Neural cell (in vitro differentiated cells): Measurements from ENCODE around the gene KIF1B. TPM values are rescaled to one million over a fixed set of nuclear protein-coding genes. Genes with fewer than 3 reads are reported as not detected.

Experiments used
- H2AFZ ChIP-seq: fragments of 200-600, 300-800 bp; sonication (generic), shearing (Covaris generic); 2 replicates; pipeline ENCODE4 v1.6.0; 2014; ENCODE audit warnings: low read depth, mild to moderate bottlenecking, antibody characterized with exemption, low read length, moderate library complexity
- H3F3A ChIP-seq: fragments of 200-600 bp; shearing (Covaris generic); 2 replicates; pipeline ENCODE4 v1.6.1; 2016; ENCODE audit warnings: mild to moderate bottlenecking, moderate library complexity, mixed read lengths, antibody characterized with exemption, low read length; ENCODE audit not compliant: insufficient read depth, poor library complexity, severe bottlenecking
- H3K27ac ChIP-seq: fragments of 200-600, 300-800 bp; sonication (generic), shearing (Covaris generic); 2 replicates; pipeline ENCODE4 v1.5.1; 2014; ENCODE audit warnings: mild to moderate bottlenecking, low read length, moderate library complexity
- H3K27me3 ChIP-seq: fragments of 300-800, 200-600 bp; sonication (generic), shearing (Covaris generic); 2 replicates; pipeline ENCODE4 v1.6.0; 2014; ENCODE audit warnings: mild to moderate bottlenecking, low read depth, low read length, moderate library complexity; ENCODE audit not compliant: insufficient read depth
- H3K36me3 ChIP-seq: fragments of 300-800, 200-600 bp; sonication (generic), shearing (Covaris generic); 2 replicates; pipeline ENCODE4 v1.5.1; 2014; ENCODE audit warnings: mild to moderate bottlenecking, antibody characterized with exemption, low read length, moderate library complexity; ENCODE audit not compliant: insufficient read depth
- H3K4me2 ChIP-seq: fragments of 300-800, 200-600 bp; sonication (generic), shearing (Covaris generic); 2 replicates; pipeline ENCODE4 v1.6.0; 2014; ENCODE audit warnings: mild to moderate bottlenecking, low read length
- H3K4me3 ChIP-seq: fragments of 300-800, 200-600 bp; sonication (generic), shearing (Covaris generic); 2 replicates; pipeline ENCODE4 v1.5.1; 2014; ENCODE audit warnings: mild to moderate bottlenecking, low read length, moderate library complexity
- H3K79me2 ChIP-seq: fragments of 200-600 bp; shearing (Covaris generic); replicated peaks from 2 replicates; pipeline ENCODE4 v1.6.0; 2014; ENCODE audit warnings: mild to moderate bottlenecking, low read length, moderate library complexity; ENCODE audit not compliant: insufficient read depth
- H3K9ac ChIP-seq: fragments of 300-800, 200-600 bp; sonication (generic), shearing (Covaris generic); 2 replicates; pipeline ENCODE4 v1.6.1; 2016; ENCODE audit warnings: mild to moderate bottlenecking, low read length, mixed read lengths
- H3K9me2 ChIP-seq: fragments of 200-600 bp; shearing (Covaris generic); 2 replicates; pipeline ENCODE4 v1.6.1; 2016; ENCODE audit warnings: mild to moderate bottlenecking, low read length, mixed read lengths; ENCODE audit not compliant: insufficient read depth
- H3K9me3 ChIP-seq: fragments of 200-600, 300-800 bp; sonication (generic), shearing (Covaris generic); 2 replicates; pipeline ENCODE4 v1.6.1; 2016; ENCODE audit warnings: mild to moderate bottlenecking, mixed run types, low read length, moderate library complexity, mixed read lengths
- H4K20me1 ChIP-seq: fragments of 200-600 bp; shearing (Covaris generic); 2 replicates; pipeline ENCODE4 v1.6.1; 2016; ENCODE audit warnings: mild to moderate bottlenecking, mixed run types; ENCODE audit not compliant: insufficient read depth
- CTCF ChIP-seq: fragments of 450-650 bp; IDR thresholded peaks from 2 replicates; pipeline ENCODE4 v1.5.1; 2014; ENCODE audit warnings: antibody characterized with exemption, mild to moderate bottlenecking, moderate library complexity; ENCODE audit not compliant: poor library complexity, severe bottlenecking
- EP300 ChIP-seq: fragments of 450-650 bp; conservative IDR thresholded peaks from 2 replicates; pipeline ENCODE4 v1.6.1; 2014; ENCODE audit warnings: antibody characterized with exemption, mild to moderate bottlenecking, moderate library complexity; ENCODE audit not compliant: poor library complexity, severe bottlenecking
- EZH2 ChIP-seq: fragments of 200-600, 300-800 bp; shearing (Covaris generic), sonication (generic); IDR thresholded peaks from 2 replicates; pipeline ENCODE4 v1.6.1; 2014; ENCODE audit warnings: antibody characterized with exemption, low read length, borderline replicate concordance, mild to moderate bottlenecking; ENCODE audit not compliant: insufficient read depth, poor library complexity, severe bottlenecking
- MXI1 ChIP-seq: fragments of 450-650 bp; conservative IDR thresholded peaks from 2 replicates; pipeline ENCODE4 v1.6.1; 2014; ENCODE audit warnings: antibody characterized with exemption, mild to moderate bottlenecking; ENCODE audit not compliant: poor library complexity, severe bottlenecking
- POLR2AphosphoS5 ChIP-seq: IDR thresholded peaks from 2 replicates; pipeline ENCODE4 v1.6.1; 2012
- RAD21 ChIP-seq: fragments of 450-650 bp; conservative IDR thresholded peaks from 2 replicates; pipeline ENCODE4 v1.6.1; 2014; ENCODE audit warnings: antibody characterized with exemption, mild to moderate bottlenecking, moderate library complexity
- REST ChIP-seq: IDR thresholded peaks from 2 replicates; pipeline ENCODE4 v1.6.1; 2012; ENCODE audit warnings: borderline replicate concordance
- SMC3 ChIP-seq: fragments of 450-650 bp; conservative IDR thresholded peaks from 2 replicates; pipeline ENCODE4 v1.6.1; 2014; ENCODE audit warnings: antibody characterized with exemption, mild to moderate bottlenecking, moderate library complexity; ENCODE audit not compliant: poor library complexity
- TAF1 ChIP-seq: IDR thresholded peaks from 2 replicates; pipeline ENCODE4 v1.6.1; 2012; ENCODE audit warnings: low read depth
- polyA plus RNA-seq: library from polyadenylated mRNA; depleted of rRNA; stranded (reverse); fragments of >200 nt; gene quantifications from 2 replicates; pipeline ENCODE4 v1.2.3, GENCODE V29; 2014

KIF1B gene
- polyA plus RNA-seq, 1 donor from 2014 or later: 76.4 TPM

GRCh38 chr1:10306435-10306834, 96.1 kb downstream of the KIF1B start:
- H3K4me3 ChIP-seq: no peak overlapping the region
- H3K9me3 ChIP-seq: no peaks in the 10 kb centered on the region
- peaks cover 16% of the 10 kb centered on the region for H3K79me2 ChIP-seq
- no peaks in the 10 kb centered on the region for H3K9me2 ChIP-seq
- no peak overlapping the region for H3K9ac ChIP-seq
- no peak overlapping the region for H2AFZ ChIP-seq
- TF ChIP-seq POLR2AphosphoS5 (no peak), RAD21 (no peak), SMC3 (no peak), MXI1 (no peak), EZH2 (no peak), CTCF (no peak), EP300 (no peak)
- no peaks in the 10 kb centered on the region for H3K27me3 ChIP-seq
- no peaks in the 10 kb centered on the region for H3F3A ChIP-seq
- H4K20me1 ChIP-seq: no peaks in the 10 kb centered on the region
- H3K27ac ChIP-seq: no peak overlapping the region
- H3K4me2 ChIP-seq: no peak overlapping the region
- H3K36me3 ChIP-seq: peaks cover 19% of the 10 kb centered on the region

- Histone ChIP-seq H2AFZ (no peak overlapping the region), H3K36me3 (peaks cover 19% of the 10 kb centered on the region), H3F3A (no peaks in the 10 kb centered on the region), H3K9me3 (no peaks in the 10 kb centered on the region), H3K4me2 (no peak overlapping the region), H3K9me2 (no peaks in the 10 kb centered on the region), H3K27me3 (no peaks in the 10 kb centered on the region), H3K4me3 (no peak overlapping the region), H3K9ac (no peak overlapping the region), H3K79me2 (peaks cover 13% of the 10 kb centered on the region), H3K27ac (no peak overlapping the region), H4K20me1 (no peaks in the 10 kb centered on the region)
- no peak for TF ChIP-seq CTCF
- TF ChIP-seq TAF1: no peak
Observed at GRCh38 chr1:10308001-10308400, 97.6 kb downstream of the KIF1B start.

- TF ChIP-seq EZH2: no peak
- no peak for TF ChIP-seq MXI1
- no peak for TF ChIP-seq POLR2AphosphoS5
- no peak for TF ChIP-seq CTCF
- TF ChIP-seq REST: no peak
- no peak for TF ChIP-seq RAD21
- TF ChIP-seq SMC3: no peak
- no peak for TF ChIP-seq EP300
- TF ChIP-seq TAF1: no peak
- Histone ChIP-seq H3K79me2 (peaks cover 13% of the 10 kb centered on the region), H3K27ac (no peak overlapping the region)
Observed at GRCh38 chr1:10309243-10310011, 99.1 kb downstream of the KIF1B start.

More at GRCh38 chr1:10309243-10310011, 99.1 kb downstream of the KIF1B start:
- Histone ChIP-seq H3K36me3 (peaks cover 10% of the 10 kb centered on the region), H3K9ac (no peak overlapping the region), H3K27me3 (no peaks in the 10 kb centered on the region), H4K20me1 (no peaks in the 10 kb centered on the region), H3F3A (no peaks in the 10 kb centered on the region), H3K9me3 (no peaks in the 10 kb centered on the region), H2AFZ (no peak overlapping the region), H3K4me2 (no peak overlapping the region), H3K9me2 (no peaks in the 10 kb centered on the region), H3K4me3 (no peak overlapping the region)
